ENCODE results near the gene COL23A1.
A peak's percentile ranks its signal among the peaks of the same experiment; 100 is the strongest.

The COL23A1 gene

DNA sequence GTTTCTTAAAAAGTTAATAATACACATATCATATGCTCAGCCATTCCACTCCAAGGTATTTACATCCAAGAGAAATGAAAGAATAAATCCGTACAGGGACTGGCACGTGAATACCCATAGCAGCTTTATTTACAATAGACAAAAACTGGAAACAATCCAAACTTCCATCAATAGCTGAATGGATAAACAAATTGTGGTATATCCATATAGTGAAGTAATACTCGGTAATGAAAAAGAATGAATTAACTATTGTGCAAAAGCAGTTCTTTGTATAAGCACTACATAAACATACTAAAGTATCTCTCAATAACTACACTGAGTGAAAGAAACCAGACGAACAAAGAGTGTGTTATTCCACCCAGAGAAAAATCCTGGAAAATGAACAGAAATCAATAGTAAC is 17.6 kb downstream of the COL23A1 start:
- DNase-seq (ENCODE audit: low read depth, low spot score): no peak
- no peaks in the 10 kb centered on the region for H3K9me3 ChIP-seq (ENCODE audit: low read depth, low read length)
- no peak overlapping the region for H3K27ac ChIP-seq
- no peak overlapping the region for H3K9ac ChIP-seq (ENCODE audit: insufficient read length)
- no peak overlapping the region for H3K4me3 ChIP-seq
- no peaks in the 10 kb centered on the region for H3K36me3 ChIP-seq (ENCODE audit: insufficient read depth, low read length)
- TF ChIP-seq EZH2 (IDR thresholded peaks at IDR 0.05) (no peak), FOXP2 (optimal IDR thresholded peaks at IDR 0.05; ENCODE audit: control extremely low read depth, extremely low read length, insufficient read depth) (no peak), POLR2AphosphoS5 (IDR thresholded peaks at IDR 0.05; ENCODE audit: borderline replicate concordance, low read depth, low read length) (no peak)

DNA sequence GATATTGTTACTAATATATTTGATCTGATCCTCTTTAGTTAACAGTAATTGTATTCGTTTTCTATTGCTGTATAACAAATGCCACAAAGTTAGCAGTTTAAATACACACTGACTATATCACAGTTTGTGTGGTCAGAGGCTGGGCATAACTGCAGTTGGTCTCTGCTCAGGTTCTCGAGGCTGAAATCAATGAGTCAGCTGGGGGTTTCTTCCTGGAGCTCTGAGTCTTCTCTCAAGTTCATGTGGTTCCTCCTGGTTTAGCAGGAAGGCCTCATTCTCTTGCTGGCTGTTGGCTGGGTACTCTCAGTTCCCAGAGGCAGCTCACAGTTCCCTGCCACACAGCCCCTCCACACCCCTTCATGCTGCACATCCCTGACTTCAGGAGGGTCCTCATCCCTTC is 20.7 kb downstream of the COL23A1 start:
- Histone ChIP-seq H3K27ac (no peak overlapping the region), H3K9me3 (ENCODE audit: low read depth, low read length) (no peaks in the 10 kb centered on the region), H3K4me3 (no peak overlapping the region), H3K36me3 (ENCODE audit: insufficient read depth, low read length) (no peaks in the 10 kb centered on the region), H3K9ac (ENCODE audit: insufficient read length) (no peak overlapping the region)
- TF ChIP-seq POLR2AphosphoS5 (IDR thresholded peaks at IDR 0.05; ENCODE audit: borderline replicate concordance, low read depth, low read length): no peak
- TF ChIP-seq EZH2 (IDR thresholded peaks at IDR 0.05): no peak
- no peak for TF ChIP-seq FOXP2 (optimal IDR thresholded peaks at IDR 0.05; ENCODE audit: control extremely low read depth, extremely low read length, insufficient read depth)
- no peak for DNase-seq (ENCODE audit: low read depth, low spot score)

DNA sequence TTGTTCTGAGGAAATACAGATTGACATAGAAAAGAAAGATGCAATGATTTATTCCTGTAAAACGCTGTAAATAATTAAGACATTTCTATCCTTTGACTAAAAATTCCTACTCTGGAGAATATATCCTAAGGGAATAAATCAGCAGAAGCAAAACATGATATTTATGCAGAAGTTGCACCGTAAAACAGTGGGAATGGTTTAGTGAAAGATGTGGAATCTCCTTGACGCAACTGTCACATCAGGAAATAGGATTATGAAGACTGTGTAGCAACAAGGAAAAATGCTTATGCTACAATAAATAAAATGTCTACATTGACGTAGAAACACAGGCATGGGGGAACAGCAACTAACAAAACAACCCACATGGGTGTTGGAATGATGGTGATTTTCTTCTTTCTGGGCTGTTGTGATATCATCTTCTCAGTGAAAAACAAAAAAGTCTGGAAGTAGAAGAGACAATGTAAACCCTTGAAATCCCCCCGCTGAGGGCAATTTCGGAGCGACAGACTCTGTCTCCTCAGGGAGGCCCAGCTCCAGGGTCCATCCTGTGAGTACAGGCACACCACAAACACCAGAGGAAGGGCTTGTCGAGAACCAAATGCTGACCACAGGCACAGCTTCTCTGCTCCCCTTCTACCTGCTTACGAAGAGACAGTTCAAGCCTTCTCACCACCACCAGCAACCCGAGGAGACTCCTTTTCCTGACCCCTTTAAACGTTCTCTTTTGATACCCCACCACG is 25.2 kb downstream of the COL23A1 start:
- Histone ChIP-seq H3K9me3 (ENCODE audit: low read depth, low read length) (no peaks in the 10 kb centered on the region), H3K9ac (ENCODE audit: insufficient read length) (no peak overlapping the region), H3K4me3 (no peak overlapping the region), H3K36me3 (ENCODE audit: insufficient read depth, low read length) (no peaks in the 10 kb centered on the region), H3K27ac (no peak overlapping the region)
- TF ChIP-seq POLR2AphosphoS5 (IDR thresholded peaks at IDR 0.05; ENCODE audit: borderline replicate concordance, low read depth, low read length): no peak
- DNase-seq (ENCODE audit: low read depth, low spot score): peak; percentile 12

DNA sequence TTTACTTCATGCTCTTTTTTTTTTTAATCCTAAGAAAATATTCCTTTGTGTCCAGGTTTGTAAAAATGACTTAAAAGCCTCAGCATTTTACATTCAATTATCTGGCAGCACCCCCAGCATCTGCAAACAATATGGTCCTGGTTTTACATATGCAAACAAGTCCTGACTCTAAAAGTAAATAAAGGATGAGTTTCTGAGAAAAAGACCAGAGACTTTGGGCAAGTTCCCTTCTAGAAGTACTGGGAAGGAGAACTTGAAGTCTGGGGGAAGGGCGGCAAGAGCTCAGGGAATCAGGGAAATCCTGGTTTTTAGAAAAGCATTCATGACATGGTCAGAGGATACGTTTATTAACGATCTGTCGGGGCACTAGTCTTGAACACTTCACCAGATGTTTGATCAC is 25.8 kb downstream of the COL23A1 start:
- TF ChIP-seq EZH2 (IDR thresholded peaks at IDR 0.05) (no peak), FOXP2 (optimal IDR thresholded peaks at IDR 0.05; ENCODE audit: control extremely low read depth, extremely low read length, insufficient read depth) (no peak), POLR2AphosphoS5 (IDR thresholded peaks at IDR 0.05; ENCODE audit: borderline replicate concordance, low read depth, low read length) (no peak)
- DNase-seq (ENCODE audit: low read depth, low spot score): no peak
- Histone ChIP-seq H3K9me3 (ENCODE audit: low read depth, low read length) (no peaks in the 10 kb centered on the region), H3K4me3 (no peak overlapping the region), H3K36me3 (ENCODE audit: insufficient read depth, low read length) (no peaks in the 10 kb centered on the region), H3K27ac (no peak overlapping the region), H3K9ac (ENCODE audit: insufficient read length) (no peak overlapping the region)

DNA sequence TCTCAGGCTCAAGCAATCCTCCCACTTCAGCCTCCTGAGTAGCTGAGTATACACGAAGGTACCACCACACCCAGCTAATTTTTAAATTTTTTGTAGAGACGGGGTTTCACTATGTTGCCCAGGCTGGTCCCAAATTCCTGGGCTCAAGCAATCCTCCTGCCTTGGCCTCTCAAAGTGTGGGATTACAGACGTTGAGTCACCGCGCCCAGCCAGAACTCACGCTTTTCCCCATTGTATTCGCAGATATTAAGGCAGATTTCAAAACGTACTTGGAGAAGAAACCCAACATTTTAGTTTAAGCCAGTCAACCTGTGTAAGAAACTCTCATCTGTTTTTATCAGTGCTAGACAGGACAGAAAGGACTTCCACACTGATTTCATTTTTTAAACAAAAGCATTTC is 26.6 kb downstream of the COL23A1 start:
- no peaks in the 10 kb centered on the region for H3K36me3 ChIP-seq (ENCODE audit: insufficient read depth, low read length)

DNA sequence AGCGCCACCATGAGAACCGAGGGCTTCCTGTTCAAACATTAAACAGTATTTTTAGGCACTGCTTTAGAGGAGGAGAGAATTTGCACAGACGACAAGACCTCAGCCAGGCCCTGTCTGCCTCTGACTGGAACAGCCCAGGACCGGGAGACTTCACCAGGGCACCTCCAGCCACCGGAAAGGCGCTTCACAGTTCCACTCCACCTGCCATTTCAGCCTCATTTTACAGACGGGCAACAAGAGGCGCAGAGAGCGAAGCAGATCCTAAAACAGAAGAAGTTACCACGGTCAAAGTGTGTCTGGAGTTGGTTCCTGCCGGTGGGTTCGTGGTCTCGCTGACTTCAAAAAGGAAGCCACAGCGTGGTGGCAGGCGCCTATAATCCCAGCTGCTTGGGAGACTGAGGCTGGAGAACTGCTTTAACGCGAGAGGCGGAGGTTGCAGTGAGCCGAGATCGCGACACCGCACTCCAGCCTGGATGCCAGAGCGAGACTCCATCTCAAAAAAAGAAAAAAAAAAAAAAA is 28.4 kb downstream of the COL23A1 start:
- H3K9ac ChIP-seq (ENCODE audit: insufficient read length): no peak overlapping the region
- no peaks in the 10 kb centered on the region for H3K36me3 ChIP-seq (ENCODE audit: insufficient read depth, low read length)
- DNase-seq (ENCODE audit: low read depth, low spot score): no peak
- H3K27ac ChIP-seq: no peak overlapping the region
- TF ChIP-seq EZH2 (IDR thresholded peaks at IDR 0.05): no peak
- H3K4me3 ChIP-seq: no peak overlapping the region
- H3K9me3 ChIP-seq (ENCODE audit: low read depth, low read length): no peaks in the 10 kb centered on the region

More for the DNA sequence above, 26.6 kb downstream of the COL23A1 start:
- Histone ChIP-seq H3K9ac (ENCODE audit: insufficient read length) (no peak overlapping the region), H3K27ac (no peak overlapping the region), H3K9me3 (ENCODE audit: low read depth, low read length) (no peaks in the 10 kb centered on the region), H3K4me3 (no peak overlapping the region)
- TF ChIP-seq EZH2 (IDR thresholded peaks at IDR 0.05) (no peak), FOXP2 (optimal IDR thresholded peaks at IDR 0.05; ENCODE audit: control extremely low read depth, extremely low read length, insufficient read depth) (no peak), POLR2AphosphoS5 (IDR thresholded peaks at IDR 0.05; ENCODE audit: borderline replicate concordance, low read depth, low read length) (no peak)
- DNase-seq (ENCODE audit: low read depth, low spot score): no peak

DNA sequence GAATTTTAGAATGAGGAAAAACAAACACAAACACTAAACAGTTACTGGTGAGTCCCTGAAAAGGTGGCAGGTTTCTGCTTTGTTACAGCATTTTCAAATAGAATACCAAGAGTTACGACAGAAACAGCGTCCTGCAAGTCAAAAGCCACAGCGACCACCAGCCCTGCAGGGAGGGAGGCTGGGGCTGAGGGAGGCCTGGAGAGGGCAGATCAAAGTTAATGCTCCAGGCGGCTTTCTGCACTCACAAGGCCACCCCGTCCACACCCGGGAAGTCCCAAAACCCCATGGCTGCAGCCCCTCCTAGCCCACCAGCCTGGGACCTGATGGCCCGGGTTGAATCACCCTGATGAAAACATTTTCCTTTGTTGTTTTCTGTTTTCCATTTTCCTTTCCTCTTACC is 29.3 kb downstream of the COL23A1 start:
- H3K27ac ChIP-seq: no peak overlapping the region
- TF ChIP-seq EZH2 (IDR thresholded peaks at IDR 0.05) (no peak), FOXP2 (optimal IDR thresholded peaks at IDR 0.05; ENCODE audit: control extremely low read depth, extremely low read length, insufficient read depth) (no peak), POLR2AphosphoS5 (IDR thresholded peaks at IDR 0.05; ENCODE audit: borderline replicate concordance, low read depth, low read length) (no peak)
- H3K4me3 ChIP-seq: no peak overlapping the region
- H3K36me3 ChIP-seq (ENCODE audit: insufficient read depth, low read length): no peaks in the 10 kb centered on the region
- no peaks in the 10 kb centered on the region for H3K9me3 ChIP-seq (ENCODE audit: low read depth, low read length)
- H3K9ac ChIP-seq (ENCODE audit: insufficient read length): no peak overlapping the region
- no peak for DNase-seq (ENCODE audit: low read depth, low spot score)

DNA sequence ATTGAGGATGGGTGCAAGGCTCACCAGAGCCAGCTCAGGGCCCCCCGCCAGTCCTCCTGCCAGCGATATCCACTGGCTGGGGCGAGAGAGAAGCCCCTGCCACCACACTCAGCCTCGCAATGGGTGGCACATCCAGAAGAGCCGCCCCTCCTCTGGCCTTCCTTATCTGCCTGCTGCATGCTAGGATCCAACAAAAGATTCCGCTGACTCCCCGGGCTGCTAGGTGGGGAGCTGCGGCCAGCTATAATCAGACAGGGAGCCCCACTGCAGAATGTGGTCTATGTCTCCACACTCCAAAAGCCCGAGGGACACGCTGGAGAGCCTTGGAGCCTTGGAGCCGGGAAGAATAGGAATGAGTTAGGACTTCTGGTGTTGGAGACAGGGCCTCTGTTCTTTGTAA is 32.8 kb downstream of the COL23A1 start:
- no peaks in the 10 kb centered on the region for H3K36me3 ChIP-seq (ENCODE audit: insufficient read depth, low read length)
- no peak overlapping the region for H3K4me3 ChIP-seq
- no peaks in the 10 kb centered on the region for H3K9me3 ChIP-seq (ENCODE audit: low read depth, low read length)
- no peak for TF ChIP-seq POLR2AphosphoS5 (IDR thresholded peaks at IDR 0.05; ENCODE audit: borderline replicate concordance, low read depth, low read length)
- no peak for TF ChIP-seq EZH2 (IDR thresholded peaks at IDR 0.05)
- no peak overlapping the region for H3K9ac ChIP-seq (ENCODE audit: insufficient read length)
- H3K27ac ChIP-seq: no peak overlapping the region
- no peak for DNase-seq (ENCODE audit: low read depth, low spot score)

DNA sequence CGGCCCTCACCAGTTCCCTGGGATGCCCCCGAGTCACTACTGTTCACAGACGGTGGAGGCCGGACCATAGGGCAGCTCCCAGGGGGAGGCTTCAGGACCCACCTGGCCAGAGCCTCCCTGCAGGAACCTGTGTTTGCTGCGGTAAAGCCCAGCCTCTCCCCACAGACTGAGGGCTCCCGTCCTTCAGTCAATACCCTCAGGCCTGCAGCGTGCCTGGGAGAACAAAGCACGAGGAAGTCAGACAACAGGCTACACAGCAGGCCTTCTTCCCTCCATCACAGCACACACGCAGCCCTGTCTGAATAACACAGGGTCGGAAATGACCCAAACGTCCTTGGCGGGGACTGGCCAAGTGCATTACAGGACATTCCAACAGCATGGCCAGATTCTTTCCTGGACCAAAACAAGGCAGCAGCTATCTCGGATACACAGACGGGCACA is 34.4 kb downstream of the COL23A1 start:
- no peak for DNase-seq (ENCODE audit: low read depth, low spot score)
- H3K27ac ChIP-seq: no peak overlapping the region

More for the DNA sequence above, 34.4 kb downstream of the COL23A1 start:
- Histone ChIP-seq H3K4me3 (no peak overlapping the region), H3K9ac (ENCODE audit: insufficient read length) (no peak overlapping the region), H3K9me3 (ENCODE audit: low read depth, low read length) (no peaks in the 10 kb centered on the region), H3K36me3 (ENCODE audit: insufficient read depth, low read length) (no peaks in the 10 kb centered on the region)
- TF ChIP-seq POLR2AphosphoS5 (IDR thresholded peaks at IDR 0.05; ENCODE audit: borderline replicate concordance, low read depth, low read length): no peak
- TF ChIP-seq FOXP2 (optimal IDR thresholded peaks at IDR 0.05; ENCODE audit: control extremely low read depth, extremely low read length, insufficient read depth): no peak
- no peak for TF ChIP-seq EZH2 (IDR thresholded peaks at IDR 0.05)

Data from SK-N-MC (cell line).